ENCODE measurements around the gene RIOX2. TPM values are rescaled to one million over a fixed set of nuclear protein-coding genes. Genes with fewer than 3 reads are reported as not detected.

RIOX2 gene
- total RNA-seq, 3 donors from 2014 or later (not counting 1 experiment from before 2014, with no cell fraction given): 8.7 to 16.2 (median 13.5) TPM

GRCh38 chr3:97968376-97968775, 3.9 kb downstream of the RIOX2 start:
- H3K27ac Mint-ChIP-seq: no peak overlapping the region
- peaks cover 12% of the 10 kb centered on the region for H3K4me1 ChIP-seq (ENCODE audit: control insufficient read depth, insufficient read depth, low read length)
- WGBS (ENCODE audit: insufficient coverage): no CpG with 5 or more reads among the region's 1 CpG
- H3K36me3 Mint-ChIP-seq: no peaks in the 10 kb centered on the region
- no peaks in the 10 kb centered on the region for H3K9me3 ChIP-seq (ENCODE audit: control insufficient read depth, insufficient read depth, low read length)
- TF ChIP-seq, protein P1, sequence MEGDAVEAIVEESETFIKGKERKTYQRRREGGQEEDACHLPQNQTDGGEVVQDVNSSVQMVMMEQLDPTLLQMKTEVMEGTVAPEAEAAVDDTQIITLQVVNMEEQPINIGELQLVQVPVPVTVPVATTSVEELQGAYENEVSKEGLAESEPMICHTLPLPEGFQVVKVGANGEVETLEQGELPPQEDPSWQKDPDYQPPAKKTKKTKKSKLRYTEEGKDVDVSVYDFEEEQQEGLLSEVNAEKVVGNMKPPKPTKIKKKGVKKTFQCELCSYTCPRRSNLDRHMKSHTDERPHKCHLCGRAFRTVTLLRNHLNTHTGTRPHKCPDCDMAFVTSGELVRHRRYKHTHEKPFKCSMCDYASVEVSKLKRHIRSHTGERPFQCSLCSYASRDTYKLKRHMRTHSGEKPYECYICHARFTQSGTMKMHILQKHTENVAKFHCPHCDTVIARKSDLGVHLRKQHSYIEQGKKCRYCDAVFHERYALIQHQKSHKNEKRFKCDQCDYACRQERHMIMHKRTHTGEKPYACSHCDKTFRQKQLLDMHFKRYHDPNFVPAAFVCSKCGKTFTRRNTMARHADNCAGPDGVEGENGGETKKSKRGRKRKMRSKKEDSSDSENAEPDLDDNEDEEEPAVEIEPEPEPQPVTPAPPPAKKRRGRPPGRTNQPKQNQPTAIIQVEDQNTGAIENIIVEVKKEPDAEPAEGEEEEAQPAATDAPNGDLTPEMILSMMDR (IDR thresholded peaks at IDR 0.05): no peak
- ATAC-seq: no peak
- no peak for DNase-seq
- no peak overlapping the region for H3K4me3 ChIP-seq (ENCODE audit: low read length)
- H3K4me1 Mint-ChIP-seq: peaks cover 26 to 36% of the 10 kb centered on the region in 2 donors
- intact Hi-C loops (cut with micrococcal nuclease): no loop called here
- no peaks in the 10 kb centered on the region for H3K27me3 Mint-ChIP-seq (ENCODE audit: low read depth in 2 of 2)
- peaks cover 17% of the 10 kb centered on the region for H3K36me3 ChIP-seq (ENCODE audit: control insufficient read depth, insufficient read depth, low read length)
- no peak overlapping the region for H3K4me3 Mint-ChIP-seq
- H3K9me3 Mint-ChIP-seq: no peaks in the 10 kb centered on the region
- H3K27ac ChIP-seq (ENCODE audit: low read length): no peak overlapping the region
- no peaks in the 10 kb centered on the region for H3K27me3 ChIP-seq (ENCODE audit: control insufficient read depth, insufficient read depth, low read length)

DNA sequence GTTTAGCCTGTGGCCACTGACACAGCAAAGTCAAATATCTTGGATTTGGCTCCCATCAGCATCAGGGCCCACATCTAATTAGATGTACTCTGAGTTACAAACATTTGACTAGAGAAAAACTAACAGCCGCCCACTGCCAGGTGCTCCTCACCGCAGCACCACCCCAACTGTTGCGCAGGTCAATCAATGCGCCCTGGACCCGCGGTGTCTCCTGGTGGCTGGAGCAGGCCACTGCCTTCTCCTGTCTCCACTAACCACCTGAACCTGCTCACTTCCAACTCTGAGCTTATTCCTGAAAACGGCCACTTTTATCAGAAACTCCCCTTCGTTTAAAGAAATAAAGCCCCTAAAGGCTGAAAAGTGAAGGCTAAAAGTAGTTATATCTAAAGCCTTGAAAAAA, 4.3 kb downstream of the RIOX2 start:
- peaks cover 10% of the 10 kb centered on the region for H3K4me1 ChIP-seq (ENCODE audit: control insufficient read depth, insufficient read depth, low read length)
- 95% methylated on average over 8 of the region's 8 CpGs for WGBS (ENCODE audit: insufficient coverage)

DNA sequence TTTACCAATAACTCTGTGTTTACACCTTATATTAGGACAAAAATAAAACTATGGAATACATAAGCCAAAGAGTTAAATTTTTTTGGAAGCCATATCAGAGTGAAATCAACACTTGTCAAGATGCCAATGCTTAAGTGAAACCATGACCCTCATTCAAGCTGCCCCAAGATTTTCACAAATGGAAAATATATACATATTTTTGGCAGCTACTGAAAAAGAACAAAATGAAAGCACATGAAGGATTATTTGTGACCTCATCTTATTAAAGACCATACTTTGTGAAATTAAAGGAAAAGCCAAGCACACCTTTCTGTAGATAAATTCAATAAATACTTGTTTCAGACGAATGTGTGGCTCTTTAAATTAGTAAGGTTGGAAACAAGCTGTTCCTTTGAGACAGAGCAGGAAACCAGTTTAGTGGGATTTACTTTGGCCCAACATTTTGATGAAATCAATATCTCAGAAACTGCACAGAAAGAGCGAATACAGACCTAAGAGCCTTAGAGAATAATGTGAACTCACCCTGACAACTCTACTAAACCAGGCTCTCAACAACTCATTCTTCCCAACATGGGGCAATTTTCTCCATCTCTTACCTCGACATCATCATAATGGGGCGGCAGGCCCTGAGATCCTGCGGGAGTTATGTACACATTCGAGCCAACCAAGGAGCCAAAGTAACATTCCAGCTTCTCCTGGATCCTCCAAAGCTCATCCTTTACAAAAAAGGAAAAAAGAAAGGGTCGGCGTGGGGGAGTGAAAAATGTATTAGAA, 11.1 kb downstream of the RIOX2 start:
- Mint-ChIP-seq H3K4me3 (no peak overlapping the region), H3K27me3 (ENCODE audit: low read depth in 2 of 2) (no peaks in the 10 kb centered on the region), H3K27ac (no peak overlapping the region), H3K36me3 (no peaks in the 10 kb centered on the region), H3K9me3 (no peaks in the 10 kb centered on the region), H3K4me1 (peaks cover 13 to 20% of the 10 kb centered on the region in 2 donors)
- Histone ChIP-seq H3K27ac (ENCODE audit: low read length) (no peak overlapping the region), H3K9me3 (ENCODE audit: control insufficient read depth, insufficient read depth, low read length) (no peaks in the 10 kb centered on the region), H3K4me1 (ENCODE audit: control insufficient read depth, insufficient read depth, low read length) (no peaks in the 10 kb centered on the region), H3K4me3 (ENCODE audit: low read length) (no peak overlapping the region), H3K27me3 (ENCODE audit: control insufficient read depth, insufficient read depth, low read length) (no peaks in the 10 kb centered on the region), H3K36me3 (ENCODE audit: control insufficient read depth, insufficient read depth, low read length) (peaks cover 37% of the 10 kb centered on the region)
- WGBS (ENCODE audit: insufficient coverage): 98% methylated on average over 4 of the region's 8 CpGs
- TF ChIP-seq, protein P1 (IDR thresholded peaks at IDR 0.05): no peak
- no peak for DNase-seq
- intact Hi-C loops (cut with micrococcal nuclease): no loop called here
- ATAC-seq: no peak

More for the DNA sequence above, 4.3 kb downstream of the RIOX2 start:
- Histone ChIP-seq H3K27ac (ENCODE audit: low read length) (no peak overlapping the region), H3K4me3 (ENCODE audit: low read length) (no peak overlapping the region), H3K27me3 (ENCODE audit: control insufficient read depth, insufficient read depth, low read length) (no peaks in the 10 kb centered on the region), H3K36me3 (ENCODE audit: control insufficient read depth, insufficient read depth, low read length) (peaks cover 17% of the 10 kb centered on the region), H3K9me3 (ENCODE audit: control insufficient read depth, insufficient read depth, low read length) (no peaks in the 10 kb centered on the region)
- ATAC-seq (no peak), DNase-seq (no peak)
- no peaks in the 10 kb centered on the region for H3K27me3 Mint-ChIP-seq (ENCODE audit: low read depth in 2 of 2)
- no peak overlapping the region for H3K27ac Mint-ChIP-seq
- H3K4me1 Mint-ChIP-seq: peaks cover 26 to 35% of the 10 kb centered on the region in 2 donors
- no peaks in the 10 kb centered on the region for H3K36me3 Mint-ChIP-seq
- H3K4me3 Mint-ChIP-seq: no peak overlapping the region
- TF ChIP-seq, protein P1 (IDR thresholded peaks at IDR 0.05): no peak
- no peaks in the 10 kb centered on the region for H3K9me3 Mint-ChIP-seq
- intact Hi-C loops (cut with micrococcal nuclease): no loop called here

GRCh38 chr3:97960551-97960950, 11.7 kb downstream of the RIOX2 start:
- peaks cover 13 to 20% of the 10 kb centered on the region in 2 donors for H3K4me1 Mint-ChIP-seq
- H3K4me3 Mint-ChIP-seq: no peak overlapping the region
- H3K27ac Mint-ChIP-seq: no peak overlapping the region
- no peaks in the 10 kb centered on the region for H3K4me1 ChIP-seq (ENCODE audit: control insufficient read depth, insufficient read depth, low read length)
- no peaks in the 10 kb centered on the region for H3K9me3 ChIP-seq (ENCODE audit: control insufficient read depth, insufficient read depth, low read length)
- no peaks in the 10 kb centered on the region for H3K27me3 Mint-ChIP-seq (ENCODE audit: low read depth in 2 of 2)
- WGBS (ENCODE audit: insufficient coverage): 98% methylated on average over 4 of the region's 5 CpGs
- no peak overlapping the region for H3K27ac ChIP-seq (ENCODE audit: low read length)
- H3K36me3 Mint-ChIP-seq: no peaks in the 10 kb centered on the region
- no peaks in the 10 kb centered on the region for H3K27me3 ChIP-seq (ENCODE audit: control insufficient read depth, insufficient read depth, low read length)
- no peak overlapping the region for H3K4me3 ChIP-seq (ENCODE audit: low read length)
- peaks cover 33% of the 10 kb centered on the region for H3K36me3 ChIP-seq (ENCODE audit: control insufficient read depth, insufficient read depth, low read length)
- H3K9me3 Mint-ChIP-seq: no peaks in the 10 kb centered on the region
- intact Hi-C loops (cut with micrococcal nuclease): no loop called here
- DNase-seq (no peak), ATAC-seq (no peak)
- TF ChIP-seq, protein P1 (IDR thresholded peaks at IDR 0.05): no peak
